Neutrophil (primary cell): Measurements from ENCODE around the gene C9.

Source experiments
- H3K27ac ChIP-seq: fragments of 200-600 bp; sonication (generic); 2 replicates; pipeline ENCODE4 v1.5.1; 2016; ENCODE audit warnings: mild to moderate bottlenecking, moderate library complexity
- H3K27me3 ChIP-seq: fragments of 200-600 bp; sonication (generic); 2 replicates; pipeline ENCODE4 v1.6.0; 2016; ENCODE audit warnings: mild to moderate bottlenecking
- H3K36me3 ChIP-seq: fragments of 200-600 bp; sonication (generic); 2 replicates; pipeline ENCODE4 v1.5.1; 2017
- H3K4me1 ChIP-seq, 2 experiments: fragments of 200-600 bp in 1 of 2; sonication (generic) in 1 of 2; 1 replicate in 1 of 2; 2 replicates in 1 of 2; pipeline versions ENCODE4 v1.5.1 to v1.6.1; 2013 to 2016; ENCODE audit warnings: low read depth in 1 of 2, low read length in 1 of 2, mild to moderate bottlenecking in 1 of 2, moderate library complexity in 1 of 2; ENCODE audit not compliant: control insufficient read depth in 1 of 2, insufficient read depth in 1 of 2
- H3K4me3 ChIP-seq, 2 experiments: fragments of 200-600 bp in 1 of 2; sonication (generic) in 1 of 2; 1 replicate in 1 of 2; 2 replicates in 1 of 2; pipeline ENCODE4 v1.5.1; 2013 to 2016; ENCODE audit warnings: low read depth in 1 of 2, low read length in 1 of 2, mild to moderate bottlenecking in 1 of 2, moderate library complexity in 1 of 2
- H3K9me3 ChIP-seq: fragments of 200-600 bp; sonication (generic); 2 replicates; pipeline ENCODE4 v1.5.1; 2016
- TF ChIP-seq, protein P1 (sequence below): fragments of 200-600 bp; sonication (generic); IDR thresholded peaks from 2 replicates; pipeline ENCODE4 v1.5.1; 2016; ENCODE audit warnings: antibody characterized with exemption

C9 gene

GRCh38 chr5:39364367-39364766 is at the start of gene C9:
TSS of gene C9 (minus strand) at chr5:39364495. CDS start at chr5:39364464, 31 bp downstream.
- Histone ChIP-seq H3K27ac (no peak within 1 kb of the TSS), H3K9me3 (no peaks in the 10 kb centered on the region)
- TF ChIP-seq, protein P1, sequence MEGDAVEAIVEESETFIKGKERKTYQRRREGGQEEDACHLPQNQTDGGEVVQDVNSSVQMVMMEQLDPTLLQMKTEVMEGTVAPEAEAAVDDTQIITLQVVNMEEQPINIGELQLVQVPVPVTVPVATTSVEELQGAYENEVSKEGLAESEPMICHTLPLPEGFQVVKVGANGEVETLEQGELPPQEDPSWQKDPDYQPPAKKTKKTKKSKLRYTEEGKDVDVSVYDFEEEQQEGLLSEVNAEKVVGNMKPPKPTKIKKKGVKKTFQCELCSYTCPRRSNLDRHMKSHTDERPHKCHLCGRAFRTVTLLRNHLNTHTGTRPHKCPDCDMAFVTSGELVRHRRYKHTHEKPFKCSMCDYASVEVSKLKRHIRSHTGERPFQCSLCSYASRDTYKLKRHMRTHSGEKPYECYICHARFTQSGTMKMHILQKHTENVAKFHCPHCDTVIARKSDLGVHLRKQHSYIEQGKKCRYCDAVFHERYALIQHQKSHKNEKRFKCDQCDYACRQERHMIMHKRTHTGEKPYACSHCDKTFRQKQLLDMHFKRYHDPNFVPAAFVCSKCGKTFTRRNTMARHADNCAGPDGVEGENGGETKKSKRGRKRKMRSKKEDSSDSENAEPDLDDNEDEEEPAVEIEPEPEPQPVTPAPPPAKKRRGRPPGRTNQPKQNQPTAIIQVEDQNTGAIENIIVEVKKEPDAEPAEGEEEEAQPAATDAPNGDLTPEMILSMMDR = no peak

GRCh38 chr5:39413771-39414170 is 49.5 kb upstream of the C9 start:
- Histone ChIP-seq H3K4me1 (no peaks in the 10 kb centered on the region), H3K4me3 (no peak overlapping the region), H3K27ac (no peak overlapping the region), H3K27me3 (no peaks in the 10 kb centered on the region), H3K36me3 (no peaks in the 10 kb centered on the region), H3K9me3 (no peaks in the 10 kb centered on the region)
- TF ChIP-seq, protein P1 = no peak

More at GRCh38 chr5:39364367-39364766, at the start of gene C9:
- H3K4me3 ChIP-seq = no peak within 1 kb of the TSS
- H3K4me1 ChIP-seq = no peaks in the 10 kb centered on the region
- H3K36me3 ChIP-seq = no peaks in the 10 kb centered on the region
- no peaks in the 10 kb centered on the region for H3K27me3 ChIP-seq

DNA sequence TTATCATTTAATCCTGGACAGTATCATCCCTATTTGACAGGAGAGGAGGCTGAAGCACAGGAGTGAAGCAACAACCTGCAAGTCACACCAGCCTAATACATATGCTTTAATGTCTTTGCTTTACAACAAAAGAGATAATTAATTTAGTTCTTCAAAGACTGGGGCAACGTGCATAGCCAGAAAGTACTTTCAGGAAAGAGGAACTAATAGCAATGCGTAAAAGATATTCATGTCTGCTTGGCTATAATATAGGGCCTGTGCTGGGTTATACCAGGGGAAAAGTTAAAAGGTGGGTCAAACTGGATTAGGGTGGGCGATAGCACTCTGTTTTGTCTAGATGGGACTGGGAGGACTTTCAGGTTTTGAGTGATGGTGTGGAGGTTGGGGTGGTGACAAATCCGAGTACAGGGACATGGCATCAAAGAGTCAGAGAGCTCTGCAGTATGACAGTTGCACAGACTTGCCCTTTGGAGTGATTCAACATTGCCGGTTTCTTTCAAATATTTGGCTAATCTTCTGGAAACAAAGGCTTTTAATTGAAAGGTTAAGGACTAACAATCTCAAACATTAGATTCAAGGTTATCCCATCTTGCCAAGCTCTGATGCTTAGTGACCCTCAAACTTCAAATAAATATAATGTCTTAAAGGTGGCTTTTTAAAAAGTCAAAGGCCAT is 48.6 kb upstream of the C9 start:
- Histone ChIP-seq H3K27ac (no peak overlapping the region), H3K9me3 (no peaks in the 10 kb centered on the region), H3K4me1 (no peaks in the 10 kb centered on the region), H3K27me3 (no peaks in the 10 kb centered on the region), H3K36me3 (no peaks in the 10 kb centered on the region), H3K4me3 (no peak overlapping the region)
- TF ChIP-seq, protein P1 = no peak

DNA sequence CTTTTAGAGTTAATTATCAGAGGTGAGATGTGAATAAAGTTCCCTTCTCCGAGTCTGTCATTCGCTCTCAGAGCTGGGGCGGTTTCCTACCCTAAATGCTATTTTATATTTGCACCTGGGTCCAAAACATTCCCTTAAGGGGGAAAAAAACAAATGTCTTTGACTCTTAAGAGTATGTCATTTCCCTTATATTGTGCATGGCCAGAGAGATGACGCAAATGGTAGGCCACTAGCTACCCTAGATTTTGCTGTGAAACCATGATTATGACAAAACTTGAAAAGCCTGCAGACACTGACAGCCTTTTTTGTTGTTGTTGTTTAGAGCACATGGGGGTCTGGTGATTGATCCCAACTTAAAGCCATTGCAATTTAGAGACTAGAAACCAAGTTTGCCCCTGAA is 47.7 kb upstream of the C9 start:
- H3K27me3 ChIP-seq = no peaks in the 10 kb centered on the region

DNA sequence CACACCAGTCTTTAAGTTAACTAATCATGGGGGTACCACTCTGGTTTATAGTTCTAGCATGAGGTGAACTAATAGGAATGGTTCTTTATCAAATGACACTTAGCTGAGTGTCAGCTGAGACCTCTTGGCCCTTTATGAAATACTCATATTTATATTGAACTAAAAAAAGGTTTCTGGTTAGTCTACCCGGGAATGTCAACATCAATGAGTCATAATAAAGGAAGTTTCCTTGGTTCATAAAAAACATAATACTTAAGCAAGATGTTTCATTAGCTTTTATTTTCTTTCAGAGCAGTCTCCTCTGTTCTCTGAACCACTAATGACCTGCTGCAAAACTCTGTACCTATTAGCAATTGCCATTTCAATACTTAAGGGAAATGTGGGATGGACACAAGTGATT is 46.8 kb upstream of the C9 start:
- TF ChIP-seq, protein P1 = no peak
- H3K27ac ChIP-seq = no peak overlapping the region
- H3K4me1 ChIP-seq = no peaks in the 10 kb centered on the region
- no peaks in the 10 kb centered on the region for H3K36me3 ChIP-seq
- no peaks in the 10 kb centered on the region for H3K27me3 ChIP-seq
- H3K4me3 ChIP-seq = no peak overlapping the region
- no peaks in the 10 kb centered on the region for H3K9me3 ChIP-seq

More for the DNA sequence above, 47.7 kb upstream of the C9 start:
- no peak overlapping the region for H3K27ac ChIP-seq
- H3K4me3 ChIP-seq = no peak overlapping the region
- no peaks in the 10 kb centered on the region for H3K4me1 ChIP-seq
- no peaks in the 10 kb centered on the region for H3K9me3 ChIP-seq
- TF ChIP-seq, protein P1 = no peak
- H3K36me3 ChIP-seq = no peaks in the 10 kb centered on the region
